Ishikawa (cell line): ENCODE results near the gene ADAMTS15.

Experiments used
- CEBPB ChIP-seq: IDR thresholded peaks from 2 replicates; pipeline ENCODE4 v1.6.1; 2012
- EP300 ChIP-seq: IDR thresholded peaks from 2 replicates; pipeline ENCODE4 v1.6.1; 2012; ENCODE audit warnings: borderline replicate concordance
- RAD21 ChIP-seq: IDR thresholded peaks from 2 replicates; pipeline ENCODE4 v1.6.1; 2012; ENCODE audit warnings: low read depth
- TAF1 ChIP-seq: IDR thresholded peaks from 2 replicates; pipeline ENCODE4 v1.6.1; 2012; ENCODE audit warnings: low read depth, mild to moderate bottlenecking
- TCF12 ChIP-seq: IDR thresholded peaks from 2 replicates; pipeline ENCODE4 v1.6.1; 2012; ENCODE audit warnings: low read depth
- TEAD4 ChIP-seq: IDR thresholded peaks from 2 replicates; pipeline ENCODE4 v1.6.1; 2012
- YY1 ChIP-seq: IDR thresholded peaks from 2 replicates; pipeline ENCODE4 v1.6.1; 2012; ENCODE audit warnings: low read depth
- TF ChIP-seq, protein P1 (sequence below): IDR thresholded peaks from 2 replicates; pipeline ENCODE4 v1.6.1; 2012
- TF ChIP-seq, protein P2 (sequence below): IDR thresholded peaks from 2 replicates; pipeline ENCODE4 v1.6.1; 2012; ENCODE audit warnings: low read depth, mild to moderate bottlenecking

DNA sequence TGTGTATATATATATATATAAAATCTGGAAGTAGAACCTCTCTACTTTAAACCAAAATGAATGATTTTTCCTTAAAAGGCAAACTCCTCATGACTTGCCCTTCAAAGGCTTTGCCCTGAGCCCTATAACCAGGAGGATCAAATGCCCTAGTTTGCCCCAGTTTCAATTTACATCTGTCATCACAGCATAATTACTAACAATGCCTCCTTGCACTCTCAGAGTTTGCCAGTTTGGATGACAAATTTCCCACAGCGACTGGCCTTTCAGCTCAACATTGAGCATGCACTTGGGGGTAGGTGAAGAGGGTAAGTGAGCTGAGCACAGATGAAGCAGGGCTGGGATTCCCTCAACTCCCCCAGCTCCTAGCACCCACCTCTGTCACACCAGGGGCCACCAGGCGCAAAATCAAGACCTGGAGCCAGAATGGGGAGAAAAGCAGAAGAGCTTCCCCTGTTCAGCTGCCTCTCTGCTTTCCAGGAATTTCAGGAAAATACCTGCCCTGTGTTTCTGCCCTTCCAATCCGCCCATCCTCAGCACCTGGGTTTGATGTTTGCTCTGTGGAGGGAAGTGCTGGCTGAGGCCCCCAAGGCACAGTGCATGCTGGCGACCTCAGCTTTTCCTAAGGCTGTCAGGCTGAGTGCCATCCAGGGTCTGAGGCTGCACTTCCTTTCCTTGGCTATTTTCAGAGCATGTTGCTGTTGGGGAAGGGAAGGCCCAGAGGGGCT, 67.5 kb downstream of the ADAMTS15 start:
- TF ChIP-seq CEBPB (no peak), TEAD4 (no peak), EP300 (no peak), TAF1 (no peak), YY1 (no peak), RAD21 (no peak), TCF12 (no peak)
- TF ChIP-seq, protein P1, sequence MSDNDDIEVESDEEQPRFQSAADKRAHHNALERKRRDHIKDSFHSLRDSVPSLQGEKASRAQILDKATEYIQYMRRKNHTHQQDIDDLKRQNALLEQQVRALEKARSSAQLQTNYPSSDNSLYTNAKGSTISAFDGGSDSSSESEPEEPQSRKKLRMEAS = no peak
- TF ChIP-seq, protein P2, sequence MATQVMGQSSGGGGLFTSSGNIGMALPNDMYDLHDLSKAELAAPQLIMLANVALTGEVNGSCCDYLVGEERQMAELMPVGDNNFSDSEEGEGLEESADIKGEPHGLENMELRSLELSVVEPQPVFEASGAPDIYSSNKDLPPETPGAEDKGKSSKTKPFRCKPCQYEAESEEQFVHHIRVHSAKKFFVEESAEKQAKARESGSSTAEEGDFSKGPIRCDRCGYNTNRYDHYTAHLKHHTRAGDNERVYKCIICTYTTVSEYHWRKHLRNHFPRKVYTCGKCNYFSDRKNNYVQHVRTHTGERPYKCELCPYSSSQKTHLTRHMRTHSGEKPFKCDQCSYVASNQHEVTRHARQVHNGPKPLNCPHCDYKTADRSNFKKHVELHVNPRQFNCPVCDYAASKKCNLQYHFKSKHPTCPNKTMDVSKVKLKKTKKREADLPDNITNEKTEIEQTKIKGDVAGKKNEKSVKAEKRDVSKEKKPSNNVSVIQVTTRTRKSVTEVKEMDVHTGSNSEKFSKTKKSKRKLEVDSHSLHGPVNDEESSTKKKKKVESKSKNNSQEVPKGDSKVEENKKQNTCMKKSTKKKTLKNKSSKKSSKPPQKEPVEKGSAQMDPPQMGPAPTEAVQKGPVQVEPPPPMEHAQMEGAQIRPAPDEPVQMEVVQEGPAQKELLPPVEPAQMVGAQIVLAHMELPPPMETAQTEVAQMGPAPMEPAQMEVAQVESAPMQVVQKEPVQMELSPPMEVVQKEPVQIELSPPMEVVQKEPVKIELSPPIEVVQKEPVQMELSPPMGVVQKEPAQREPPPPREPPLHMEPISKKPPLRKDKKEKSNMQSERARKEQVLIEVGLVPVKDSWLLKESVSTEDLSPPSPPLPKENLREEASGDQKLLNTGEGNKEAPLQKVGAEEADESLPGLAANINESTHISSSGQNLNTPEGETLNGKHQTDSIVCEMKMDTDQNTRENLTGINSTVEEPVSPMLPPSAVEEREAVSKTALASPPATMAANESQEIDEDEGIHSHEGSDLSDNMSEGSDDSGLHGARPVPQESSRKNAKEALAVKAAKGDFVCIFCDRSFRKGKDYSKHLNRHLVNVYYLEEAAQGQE = no peak
